ENCODE results near the gene ASTN2.

The ASTN2 gene, protein sequence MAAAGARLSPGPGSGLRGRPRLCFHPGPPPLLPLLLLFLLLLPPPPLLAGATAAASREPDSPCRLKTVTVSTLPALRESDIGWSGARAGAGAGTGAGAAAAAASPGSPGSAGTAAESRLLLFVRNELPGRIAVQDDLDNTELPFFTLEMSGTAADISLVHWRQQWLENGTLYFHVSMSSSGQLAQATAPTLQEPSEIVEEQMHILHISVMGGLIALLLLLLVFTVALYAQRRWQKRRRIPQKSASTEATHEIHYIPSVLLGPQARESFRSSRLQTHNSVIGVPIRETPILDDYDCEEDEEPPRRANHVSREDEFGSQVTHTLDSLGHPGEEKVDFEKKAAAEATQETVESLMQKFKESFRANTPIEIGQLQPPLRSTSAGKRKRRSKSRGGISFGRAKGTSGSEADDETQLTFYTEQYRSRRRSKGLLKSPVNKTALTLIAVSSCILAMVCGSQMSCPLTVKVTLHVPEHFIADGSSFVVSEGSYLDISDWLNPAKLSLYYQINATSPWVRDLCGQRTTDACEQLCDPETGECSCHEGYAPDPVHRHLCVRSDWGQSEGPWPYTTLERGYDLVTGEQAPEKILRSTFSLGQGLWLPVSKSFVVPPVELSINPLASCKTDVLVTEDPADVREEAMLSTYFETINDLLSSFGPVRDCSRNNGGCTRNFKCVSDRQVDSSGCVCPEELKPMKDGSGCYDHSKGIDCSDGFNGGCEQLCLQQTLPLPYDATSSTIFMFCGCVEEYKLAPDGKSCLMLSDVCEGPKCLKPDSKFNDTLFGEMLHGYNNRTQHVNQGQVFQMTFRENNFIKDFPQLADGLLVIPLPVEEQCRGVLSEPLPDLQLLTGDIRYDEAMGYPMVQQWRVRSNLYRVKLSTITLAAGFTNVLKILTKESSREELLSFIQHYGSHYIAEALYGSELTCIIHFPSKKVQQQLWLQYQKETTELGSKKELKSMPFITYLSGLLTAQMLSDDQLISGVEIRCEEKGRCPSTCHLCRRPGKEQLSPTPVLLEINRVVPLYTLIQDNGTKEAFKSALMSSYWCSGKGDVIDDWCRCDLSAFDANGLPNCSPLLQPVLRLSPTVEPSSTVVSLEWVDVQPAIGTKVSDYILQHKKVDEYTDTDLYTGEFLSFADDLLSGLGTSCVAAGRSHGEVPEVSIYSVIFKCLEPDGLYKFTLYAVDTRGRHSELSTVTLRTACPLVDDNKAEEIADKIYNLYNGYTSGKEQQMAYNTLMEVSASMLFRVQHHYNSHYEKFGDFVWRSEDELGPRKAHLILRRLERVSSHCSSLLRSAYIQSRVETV (N-terminal part only)

GRCh38 chr9:117414906-117415331, at the start of gene ASTN2:
Gene ASTN2 (minus strand): TSS chr9:117415057. CDS start chr9:117414938, 119 bp downstream.
- no peak for DNase-seq (ENCODE audit: low read depth)

- DNase-seq (ENCODE audit: low read depth), result no peak
Observed at GRCh38 chr9:117462861-117463260, 48.0 kb upstream of the ASTN2 start.

DNA sequence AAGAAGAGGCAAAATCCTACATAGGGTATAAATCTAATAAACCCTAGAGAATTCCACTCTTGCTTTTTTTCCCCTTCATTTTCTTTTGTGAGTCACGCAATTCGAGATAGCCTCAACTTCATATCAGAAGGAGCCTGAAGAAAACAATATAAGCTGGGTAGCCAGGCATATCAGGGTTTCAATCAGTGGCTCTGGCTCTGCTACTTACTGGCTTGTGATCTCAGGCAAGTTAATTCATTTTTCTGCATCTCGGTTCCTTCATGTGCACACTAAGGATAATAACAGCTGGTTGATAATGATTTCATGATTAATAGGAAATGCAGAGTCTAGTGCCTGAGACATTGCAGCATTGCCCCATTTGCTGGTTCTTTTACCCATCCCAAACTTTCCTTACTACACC, 46.5 kb upstream of the ASTN2 start:
- no peak for DNase-seq (ENCODE audit: low read depth)

- no peak for DNase-seq (ENCODE audit: low read depth)
Observed at GRCh38 chr9:117460743-117461142, 45.9 kb upstream of the ASTN2 start.

- DNase-seq (ENCODE audit: low read depth), result no peak
Observed at GRCh38 chr9:117459913-117460312, 45.1 kb upstream of the ASTN2 start.

DNA sequence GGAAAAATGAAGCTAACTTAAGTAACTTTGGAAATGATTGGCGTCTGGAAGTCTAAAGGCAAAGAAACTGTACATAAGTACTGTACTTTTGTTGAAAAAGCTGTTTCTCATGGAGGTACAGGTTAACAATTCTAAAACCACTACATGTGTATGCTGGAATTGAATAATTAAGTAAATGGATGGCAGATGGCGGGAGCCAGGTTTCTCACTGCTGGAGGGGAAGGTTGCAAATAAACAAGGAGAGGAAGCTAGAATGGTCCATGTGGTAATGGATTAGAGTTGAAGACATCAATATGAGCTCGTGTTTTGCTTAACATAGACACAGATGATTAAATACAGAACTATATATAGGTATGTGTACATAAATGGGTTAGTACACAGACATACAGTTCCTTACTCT, 43.2 kb upstream of the ASTN2 start:
- DNase-seq (ENCODE audit: low read depth), result no peak

GRCh38 chr9:117454711-117455110, 39.9 kb upstream of the ASTN2 start:
- DNase-seq (ENCODE audit: low read depth), result no peak

DNA sequence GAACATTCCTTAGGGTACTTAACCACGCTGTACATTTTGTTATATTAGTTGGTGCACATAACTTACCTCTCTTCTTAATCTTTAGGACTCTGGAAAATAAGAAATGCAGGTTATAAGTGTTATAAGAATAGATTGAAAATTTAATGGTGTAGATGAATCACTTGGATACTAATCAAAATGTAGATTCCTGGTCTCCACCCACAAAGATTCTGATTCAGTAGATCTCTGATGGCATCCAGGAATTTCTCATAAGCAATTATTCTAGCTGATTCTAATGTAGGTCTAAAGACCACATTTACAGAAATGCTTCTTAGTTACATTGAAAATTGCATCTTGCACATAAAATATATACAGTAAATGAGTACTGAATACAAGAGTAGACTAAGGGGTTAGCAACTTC, 38.9 kb upstream of the ASTN2 start:
- DNase-seq (ENCODE audit: low read depth), result no peak

GRCh38 chr9:117451311-117451710, 36.5 kb upstream of the ASTN2 start:
- DNase-seq (ENCODE audit: low read depth), result no peak

DNA sequence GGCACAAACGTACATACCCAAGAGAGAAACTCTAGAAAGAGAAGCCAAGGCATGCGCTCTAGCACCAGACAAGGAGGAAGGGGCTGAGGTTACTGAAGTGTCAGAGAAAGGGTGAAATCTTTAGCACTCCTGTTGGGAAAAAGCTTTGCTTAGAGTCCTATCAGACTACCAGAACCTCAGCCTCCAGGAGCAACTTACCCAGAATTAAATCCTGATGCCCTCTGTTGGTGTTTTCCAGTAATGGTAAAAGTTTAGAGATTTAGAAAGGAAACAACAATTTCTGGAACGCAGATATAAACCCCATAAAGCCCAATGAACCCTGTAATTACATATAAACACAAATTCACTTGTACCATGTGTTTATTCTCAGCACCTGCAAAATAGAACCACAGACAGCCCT, 33.2 kb upstream of the ASTN2 start:
- DNase-seq (ENCODE audit: low read depth), result no peak

DNA sequence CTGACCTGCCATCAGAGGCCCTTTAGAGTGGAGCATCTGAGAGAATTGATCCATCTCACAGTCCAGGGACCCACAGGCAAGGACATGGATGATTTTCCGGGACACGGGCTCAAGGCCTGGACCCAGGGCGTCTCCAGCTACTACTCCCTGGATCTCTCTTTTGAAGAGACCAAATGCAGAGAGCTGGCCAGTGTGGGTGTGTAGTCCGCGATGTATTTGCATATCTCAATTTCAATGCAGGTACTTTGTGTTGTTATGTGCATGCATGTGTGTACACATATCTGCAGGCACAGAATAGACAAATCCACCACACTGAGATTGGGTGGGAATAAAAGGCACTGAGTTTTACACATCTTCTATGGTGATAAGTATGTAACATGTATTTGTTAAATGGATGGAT, 30.8 kb upstream of the ASTN2 start:
- no peak for DNase-seq (ENCODE audit: low read depth)

DNA sequence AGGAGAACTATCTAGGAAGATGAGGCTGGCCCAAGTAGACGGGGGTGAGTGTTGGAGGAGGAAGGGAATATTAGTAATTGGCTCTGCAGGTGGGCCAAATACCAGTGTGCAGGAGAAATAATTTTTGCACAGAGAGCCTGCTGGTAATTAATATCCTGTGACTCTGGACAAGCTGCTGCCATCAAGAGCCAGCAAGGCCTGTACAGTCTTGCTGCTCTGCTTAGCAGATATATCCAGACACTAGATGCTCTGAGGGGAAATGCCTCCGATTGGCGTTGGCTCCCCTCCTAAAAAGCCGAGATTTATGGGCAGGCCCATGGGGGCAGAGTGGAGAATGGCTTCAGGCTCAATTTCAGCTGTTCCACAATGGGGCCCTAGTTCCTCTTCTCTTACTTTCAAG, 29.6 kb upstream of the ASTN2 start:
- no peak for DNase-seq (ENCODE audit: low read depth)

DNA sequence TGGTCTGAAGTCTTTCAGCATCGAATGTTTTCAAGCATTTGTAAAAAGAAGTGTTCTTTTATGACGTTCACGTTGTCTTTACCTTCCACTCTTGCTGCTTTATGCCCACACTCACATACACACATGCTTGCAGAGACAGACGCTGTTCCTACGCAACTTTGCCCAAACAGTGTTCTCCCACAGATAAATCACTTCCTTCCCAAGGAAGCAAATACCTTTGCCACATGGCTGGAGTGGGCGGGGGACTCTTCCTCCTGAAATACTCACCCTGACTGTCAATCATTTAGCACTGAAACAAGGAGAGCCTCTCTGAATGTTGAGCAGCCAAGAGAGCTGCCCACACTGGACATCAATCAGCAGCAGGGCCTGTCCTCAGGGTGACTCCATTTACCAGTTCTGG, 22.4 kb upstream of the ASTN2 start:
- DNase-seq (ENCODE audit: low read depth), result no peak

GRCh38 chr9:117435630-117436261, 20.9 kb upstream of the ASTN2 start:
- DNase-seq (ENCODE audit: low read depth), result no peak

- no peak for DNase-seq (ENCODE audit: low read depth)
Observed at GRCh38 chr9:117434566-117434965, 19.7 kb upstream of the ASTN2 start.

DNA sequence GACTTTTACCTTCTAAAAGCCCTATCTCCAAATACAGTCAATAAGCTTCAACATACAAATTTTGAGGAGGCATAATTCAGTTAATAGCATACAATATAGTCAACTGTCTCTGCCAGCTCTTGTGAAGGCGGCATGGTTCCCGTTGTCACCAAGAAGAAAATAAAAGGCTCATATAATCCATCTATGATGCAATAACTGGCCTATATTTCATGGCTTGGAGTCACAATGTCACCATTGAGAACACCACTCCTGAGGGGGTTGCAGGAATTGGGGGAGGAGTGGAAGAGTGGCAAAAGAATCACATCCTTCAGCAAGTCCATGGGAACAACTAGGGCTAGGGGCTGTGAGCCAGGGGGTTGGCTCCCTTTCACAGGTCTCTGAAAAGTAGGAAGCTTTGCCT, 16.0 kb upstream of the ASTN2 start:
- no peak for DNase-seq (ENCODE audit: low read depth)

- DNase-seq (ENCODE audit: low read depth), result no peak
Observed at GRCh38 chr9:117427357-117427913, 12.6 kb upstream of the ASTN2 start.

DNA sequence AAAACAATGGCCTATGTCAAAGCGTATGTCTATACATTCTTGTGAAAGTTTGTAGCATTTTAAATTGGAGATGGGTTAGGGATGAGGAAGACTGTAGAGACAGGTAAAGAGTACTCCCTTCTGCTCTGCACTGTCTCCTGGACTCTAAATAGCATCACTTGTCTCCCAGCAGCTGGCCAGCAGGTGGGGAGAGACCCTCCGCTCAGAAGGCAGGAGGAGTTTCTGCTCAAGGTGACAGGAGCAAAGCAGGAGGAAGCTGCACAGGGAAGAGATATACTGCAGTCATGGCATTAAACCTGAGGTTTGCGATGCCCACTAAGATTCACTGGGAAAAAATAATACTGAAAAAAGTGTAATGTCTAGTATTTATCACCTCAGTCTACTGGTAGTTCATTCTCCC, 10.7 kb upstream of the ASTN2 start:
- no peak for DNase-seq (ENCODE audit: low read depth)

GRCh38 chr9:117424291-117424690, 9.4 kb upstream of the ASTN2 start:
- no peak for DNase-seq (ENCODE audit: low read depth)

DNA sequence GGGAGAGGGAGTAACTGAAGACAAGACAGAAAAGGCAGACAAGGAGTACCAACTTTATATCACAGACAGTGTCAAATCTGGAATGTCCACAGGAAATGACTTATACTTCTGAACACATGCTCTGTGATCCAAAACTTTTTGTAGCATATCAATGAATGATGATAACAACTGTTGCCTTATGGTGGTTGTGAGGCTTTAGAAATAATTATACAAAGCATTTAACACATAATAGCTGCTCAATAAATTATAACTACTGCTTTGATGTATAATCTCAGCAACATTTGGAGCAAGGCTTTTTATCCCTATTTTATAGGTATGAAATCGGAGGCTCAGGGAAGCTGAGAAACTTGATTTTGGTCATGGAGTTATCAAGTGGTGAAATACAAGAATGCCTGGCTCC, 3.3 kb upstream of the ASTN2 start:
- DNase-seq (ENCODE audit: low read depth), result no peak

GRCh38 chr9:117416856-117417255, 2.0 kb upstream of the ASTN2 start:
- no peak for DNase-seq (ENCODE audit: low read depth)

Data from activated T-helper 1 cell treated with Interleukin-2 at 50 U/mL for 16 hours (primary cell).